ENCODE results near the gene HSPBP1. TPM values are rescaled to one million over a fixed set of nuclear protein-coding genes. Genes with fewer than 3 reads are reported as not detected.

Gene HSPBP1
- total and polyA plus RNA-seq, 2 of the 13 experiments (the other 11 are each of a cell fraction or from before 2014, with no cell fraction given), result 22.3 to 33.7 TPM

- CTCF ChIA-PET (ENCODE audit: low intra/inter-chr PET ratio, low total read pairs), result no interaction called here
- DNase-seq (ENCODE audit: low spot score) (no peak), FAIRE-seq (no peak)
Observed at GRCh38 chr19:55264531-55264930, 15.4 kb downstream of the HSPBP1 start.

GRCh38 chr19:55262359-55262758 is 17.6 kb downstream of the HSPBP1 start:
- in situ Hi-C loops (cut with HindIII; ENCODE audit: extremely low pct_ligation_motif_present, low pct_unique_long_range_greater_than_20kb), result no loop called here
- Histone ChIP-seq H2AFZ (ENCODE audit: low read length) (no peak overlapping the region), H4K20me1 (ENCODE audit: insufficient read depth, low read length) (peaks cover 6% of the 10 kb centered on the region; the same call in 1 of the 2 replicates), H3K4me1 (ENCODE audit: insufficient read depth, low read length) (peaks cover 15% of the 10 kb centered on the region), H3K79me2 (ENCODE audit: insufficient read depth, low read length) (peaks cover 9% of the 10 kb centered on the region), H3K4me2 (ENCODE audit: low read depth, low read length) (no peak overlapping the region), H3K9me3 (ENCODE audit: low read length) (no peaks in the 10 kb centered on the region), H3K27me3 (ENCODE audit: control insufficient read depth in 1 of 2, insufficient read depth in 2 of 2, low read length in 2 of 2) (no peaks in the 10 kb centered on the region; a peak in 2 of 5 replicates), H3K36me3 (replicated peaks in 1 of 2; ENCODE audit: control insufficient read depth in 1 of 2, insufficient read depth in 2 of 2, low read length in 2 of 2) (no peaks in the 10 kb centered on the region), H3K4me3 (replicated peaks in 1 of 3; ENCODE audit: insufficient read depth in 1 of 3, low read depth in 2 of 3, low read length in 3 of 3) (no peak overlapping the region), H3K9ac (ENCODE audit: insufficient read depth, low read depth, low read length) (no peak overlapping the region), H3K27ac (ENCODE audit: extremely low read length, insufficient read depth, low read length) (no peak overlapping the region)
- CTCF ChIA-PET (ENCODE audit: low intra/inter-chr PET ratio, low total read pairs), result no interaction called here
- DNase-seq (ENCODE audit: low spot score), result no peak
- POLR2A ChIA-PET, result interaction anchor here (1.3 to 3.7 kb wide), 2 partner anchors 18 kb away, joined by 5 to 58 read pairs; partner anchors contain the start of gene HSPBP1
- WGBS (ENCODE audit: low lambda C conversion rate), result 98% methylated on average over 9 of the region's 9 CpGs
- intact Hi-C loops (cut with micrococcal nuclease; ENCODE audit: unreplicated experiment), result no loop called here
- BruUV-seq (replicated peaks), result no TSS peak
- no peak for ATAC-seq
- no peak for FAIRE-seq
- peak; percentile 74 for TF ChIP-seq ZBTB38 (CRISPR knock-in tag; IDR thresholded peaks at IDR 0.05)
- no peak for TF ChIP-seq KDM4B (CRISPR knock-in tag; IDR thresholded peaks at IDR 0.05)
- TF ChIP-seq NCOA5 (CRISPR knock-in tag; IDR thresholded peaks at IDR 0.05), result no peak
- no peak for TF ChIP-seq POLR2A (IDR thresholded peaks at IDR 0.05; ENCODE audit: insufficient read depth in 1 of 2, low read depth in 2 of 2, low read length in 2 of 2)

More at GRCh38 chr19:55264531-55264930, 15.4 kb downstream of the HSPBP1 start:
- TF ChIP-seq NAIF1 (CRISPR knock-in tag; IDR thresholded peaks at IDR 0.05; ENCODE audit: borderline replicate concordance), result no peak
- TF ChIP-seq HNF4G (IDR thresholded peaks at IDR 0.05; ENCODE audit: borderline replicate concordance, low read depth, low read length), result no peak
- TF ChIP-seq HNF4G (CRISPR knock-in tag; IDR thresholded peaks at IDR 0.05; ENCODE audit: borderline replicate concordance, low read depth), result no peak
- TF ChIP-seq ZNF570 (CRISPR knock-in tag; IDR thresholded peaks at IDR 0.05; ENCODE audit: borderline replicate concordance), result no peak
- 0 out of 2 replicates have a peak, but pooled peaks have one; percentile 14 for TF ChIP-seq CEBPB (IDR thresholded peaks at IDR 0.05; ENCODE audit: borderline replicate concordance, low read depth, low read length)
- TF ChIP-seq ZNF567 (CRISPR knock-in tag; IDR thresholded peaks at IDR 0.05; ENCODE audit: borderline replicate concordance), result no peak
- POLR2A ChIA-PET, result no interaction called here
- no peaks in the 10 kb centered on the region for H3K9me3 ChIP-seq (ENCODE audit: low read length)
- H2AFZ ChIP-seq (ENCODE audit: low read length), result no peak overlapping the region
- no peak overlapping the region for H3K4me2 ChIP-seq (ENCODE audit: low read depth, low read length)
- WGBS (ENCODE audit: low lambda C conversion rate), result 95% methylated on average over 5 of the region's 5 CpGs
- H3K4me3 ChIP-seq (replicated peaks in 1 of 3; ENCODE audit: insufficient read depth in 1 of 3, low read depth in 2 of 3, low read length in 3 of 3), result no peak overlapping the region
- H3K36me3 ChIP-seq (replicated peaks in 1 of 2; ENCODE audit: control insufficient read depth in 1 of 2, insufficient read depth in 2 of 2, low read length in 2 of 2), result no peaks in the 10 kb centered on the region; a peak in 1 of 5 replicates
- no peak overlapping the region for H3K9ac ChIP-seq (ENCODE audit: insufficient read depth, low read depth, low read length)
- intact Hi-C loops (cut with micrococcal nuclease; ENCODE audit: unreplicated experiment), result no loop called here
- H3K4me1 ChIP-seq (ENCODE audit: insufficient read depth, low read length), result peaks cover 14% of the 10 kb centered on the region
- no peaks in the 10 kb centered on the region; a peak in 1 of 5 replicates for H3K27me3 ChIP-seq (ENCODE audit: control insufficient read depth in 1 of 2, insufficient read depth in 2 of 2, low read length in 2 of 2)
- in situ Hi-C loops (cut with HindIII; ENCODE audit: extremely low pct_ligation_motif_present, low pct_unique_long_range_greater_than_20kb), result no loop called here
- no peak for ATAC-seq
- no peaks in the 10 kb centered on the region for H3K79me2 ChIP-seq (ENCODE audit: insufficient read depth, low read length)
- H4K20me1 ChIP-seq (ENCODE audit: insufficient read depth, low read length), result no peaks in the 10 kb centered on the region
- H3K27ac ChIP-seq (ENCODE audit: extremely low read length, insufficient read depth, low read length), result no peak overlapping the region
- BruUV-seq (replicated peaks), result no TSS peak

Data from HepG2 (cell line).